Parathyroid adenoma (tissue), 2 donors: Measurements from ENCODE around the gene TMEM82.

Experiments used
- H2AFZ ChIP-seq: fragments of 300-600 bp; sonication (generic); one replicate; pipeline ENCODE4 v1.7.0; 2017; ENCODE audit warnings: antibody characterized with exemption, mild to moderate bottlenecking
- H3K27ac ChIP-seq: fragments of 300-600 bp; sonication (generic); one replicate; pipeline ENCODE4 v1.7.0; 2017
- H3K27me3 ChIP-seq: fragments of 300-600 bp; sonication (generic); one replicate; pipeline ENCODE4 v1.7.0; 2017; ENCODE audit warnings: low read length; ENCODE audit not compliant: control insufficient read depth, insufficient read depth
- H3K36me3 ChIP-seq: fragments of 300-600 bp; sonication (generic); one replicate; pipeline ENCODE4 v1.7.0; 2017; ENCODE audit warnings: low read length; ENCODE audit not compliant: control insufficient read depth, insufficient read depth
- H3K4me1 ChIP-seq: fragments of 300-600 bp; sonication (generic); one replicate; pipeline ENCODE4 v1.7.0; 2017; ENCODE audit warnings: control low read depth
- H3K4me2 ChIP-seq: fragments of 300-600 bp; sonication (generic); one replicate; pipeline ENCODE4 v1.7.0; 2017; ENCODE audit warnings: low read length
- H3K4me3 ChIP-seq: fragments of 300-600 bp; sonication (generic); one replicate; pipeline ENCODE4 v1.7.0; 2017; ENCODE audit warnings: low read depth, low read length
- H3K79me2 ChIP-seq: fragments of 300-600 bp; sonication (generic); one replicate; pipeline ENCODE4 v1.7.0; 2017; ENCODE audit warnings: control low read depth
- H3K9ac ChIP-seq: fragments of 300-600 bp; sonication (generic); one replicate; pipeline ENCODE4 v1.7.0; 2017; ENCODE audit warnings: mild to moderate bottlenecking
- H3K9me3 ChIP-seq: fragments of 300-600 bp; sonication (generic); one replicate; pipeline ENCODE4 v1.7.0; 2017; ENCODE audit warnings: low read length; ENCODE audit not compliant: control insufficient read depth
- TF ChIP-seq, protein P1 (sequence below): fragments of 300-600 bp; sonication (generic); IDR thresholded peaks from one replicate; pipeline ENCODE4 v1.7.0; 2017; ENCODE audit warnings: antibody characterized with exemption, mild to moderate bottlenecking
- donor health status: primary hyperparathyroidism.

Gene TMEM82

GRCh38 chr1:15761366-15762128 lies 19.2 kb downstream of the TMEM82 start:
- H3K4me1 ChIP-seq, result peaks cover 14% of the 10 kb centered on the region
- H3K4me3 ChIP-seq, result no peak overlapping the region
- no peak overlapping the region for H3K9ac ChIP-seq
- H3K4me2 ChIP-seq, result no peak overlapping the region
- no peaks in the 10 kb centered on the region for H3K79me2 ChIP-seq
- peak overlapping the region; percentile 77 for H3K27ac ChIP-seq
- no peak overlapping the region for H2AFZ ChIP-seq
- no peaks in the 10 kb centered on the region for H3K27me3 ChIP-seq
- TF ChIP-seq, protein P1, sequence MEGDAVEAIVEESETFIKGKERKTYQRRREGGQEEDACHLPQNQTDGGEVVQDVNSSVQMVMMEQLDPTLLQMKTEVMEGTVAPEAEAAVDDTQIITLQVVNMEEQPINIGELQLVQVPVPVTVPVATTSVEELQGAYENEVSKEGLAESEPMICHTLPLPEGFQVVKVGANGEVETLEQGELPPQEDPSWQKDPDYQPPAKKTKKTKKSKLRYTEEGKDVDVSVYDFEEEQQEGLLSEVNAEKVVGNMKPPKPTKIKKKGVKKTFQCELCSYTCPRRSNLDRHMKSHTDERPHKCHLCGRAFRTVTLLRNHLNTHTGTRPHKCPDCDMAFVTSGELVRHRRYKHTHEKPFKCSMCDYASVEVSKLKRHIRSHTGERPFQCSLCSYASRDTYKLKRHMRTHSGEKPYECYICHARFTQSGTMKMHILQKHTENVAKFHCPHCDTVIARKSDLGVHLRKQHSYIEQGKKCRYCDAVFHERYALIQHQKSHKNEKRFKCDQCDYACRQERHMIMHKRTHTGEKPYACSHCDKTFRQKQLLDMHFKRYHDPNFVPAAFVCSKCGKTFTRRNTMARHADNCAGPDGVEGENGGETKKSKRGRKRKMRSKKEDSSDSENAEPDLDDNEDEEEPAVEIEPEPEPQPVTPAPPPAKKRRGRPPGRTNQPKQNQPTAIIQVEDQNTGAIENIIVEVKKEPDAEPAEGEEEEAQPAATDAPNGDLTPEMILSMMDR, result no peak
- H3K36me3 ChIP-seq, result no peaks in the 10 kb centered on the region
- H3K9me3 ChIP-seq, result no peaks in the 10 kb centered on the region

DNA sequence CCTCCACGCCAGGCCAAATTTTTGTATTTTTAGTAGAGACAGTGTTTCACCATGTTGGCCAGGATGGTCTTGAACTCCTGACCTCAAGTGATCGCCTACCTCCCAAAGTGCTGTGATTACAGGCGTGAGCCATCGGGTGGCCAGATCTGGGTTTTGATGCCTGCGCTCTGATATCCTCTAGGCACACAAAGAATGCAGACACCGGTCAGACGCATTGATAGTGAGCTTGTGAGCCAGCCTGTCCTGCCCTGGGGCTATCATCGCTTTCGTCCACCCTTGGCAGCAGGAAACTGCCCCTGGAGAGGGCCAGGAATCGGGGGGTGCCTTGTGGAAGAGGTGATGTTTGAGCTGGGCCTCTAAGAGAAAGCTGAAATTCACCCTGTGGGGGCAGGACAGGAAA lies 20.2 kb downstream of the TMEM82 start:
- TF ChIP-seq, protein P1, result no peak
- no peaks in the 10 kb centered on the region for H3K27me3 ChIP-seq
- no peak overlapping the region for H3K27ac ChIP-seq
- no peaks in the 10 kb centered on the region for H3K9me3 ChIP-seq
- H2AFZ ChIP-seq, result no peak overlapping the region
- H3K9ac ChIP-seq, result no peak overlapping the region
- H3K4me3 ChIP-seq, result no peak overlapping the region
- no peak overlapping the region for H3K4me2 ChIP-seq
- H3K4me1 ChIP-seq, result peaks cover 14% of the 10 kb centered on the region
- no peaks in the 10 kb centered on the region for H3K36me3 ChIP-seq
- no peaks in the 10 kb centered on the region for H3K79me2 ChIP-seq

DNA sequence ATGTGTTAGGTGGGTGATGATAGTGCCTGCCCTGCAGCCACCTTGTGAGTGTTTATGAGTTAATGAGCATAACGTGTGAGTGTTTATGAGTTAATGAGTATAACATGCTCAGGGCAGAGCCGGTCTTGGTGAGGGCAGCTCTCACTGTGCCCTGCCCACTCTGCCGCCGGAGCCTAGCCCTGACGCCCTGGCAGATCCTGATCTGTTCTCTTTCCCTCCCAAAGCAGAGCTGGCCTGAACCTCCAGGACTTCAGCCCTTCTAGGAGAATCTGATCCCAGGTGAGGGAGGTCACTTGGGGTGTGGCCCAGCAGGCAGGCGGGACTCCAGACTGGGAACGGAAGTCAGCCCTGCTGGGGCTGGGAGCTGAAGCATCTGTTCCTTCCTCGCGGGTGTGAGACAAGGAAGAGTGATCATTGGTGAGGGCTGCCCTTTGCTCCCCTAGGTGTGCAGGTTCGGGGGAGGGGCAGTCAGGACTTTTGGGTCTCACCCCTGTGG lies 22.0 kb downstream of the TMEM82 start:
- TF ChIP-seq, protein P1, result no peak
- Histone ChIP-seq H3K9ac (no peak overlapping the region), H3K9me3 (no peaks in the 10 kb centered on the region), H2AFZ (no peak overlapping the region), H3K4me2 (no peak overlapping the region), H3K79me2 (no peaks in the 10 kb centered on the region), H3K36me3 (no peaks in the 10 kb centered on the region), H3K27me3 (no peaks in the 10 kb centered on the region), H3K27ac (peak overlapping the region; percentile 39), H3K4me1 (peaks cover 12% of the 10 kb centered on the region), H3K4me3 (no peak overlapping the region)

DNA sequence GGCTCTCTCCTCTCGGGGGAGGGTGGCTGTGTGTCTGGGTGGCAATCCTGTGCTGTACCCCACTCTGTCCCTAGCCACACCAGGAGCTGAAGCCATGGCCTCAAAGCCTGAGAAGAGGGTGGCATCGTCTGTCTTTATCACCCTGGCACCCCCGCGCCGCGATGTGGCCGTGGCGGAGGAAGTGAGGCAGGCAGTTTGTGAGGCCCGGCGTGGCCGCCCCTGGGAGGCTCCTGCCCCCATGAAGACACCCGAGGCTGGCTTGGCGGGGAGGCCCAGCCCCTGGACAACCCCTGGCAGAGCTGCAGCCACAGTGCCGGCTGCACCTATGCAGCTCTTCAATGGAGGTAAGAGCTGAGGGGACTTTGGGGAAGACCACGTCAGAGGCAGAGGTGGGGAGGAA lies 22.6 kb downstream of the TMEM82 start:
- TF ChIP-seq, protein P1, result no peak
- Histone ChIP-seq H3K79me2 (no peaks in the 10 kb centered on the region), H3K4me1 (peaks cover 12% of the 10 kb centered on the region), H3K4me2 (no peak overlapping the region), H3K4me3 (no peak overlapping the region), H3K9me3 (no peaks in the 10 kb centered on the region), H3K36me3 (no peaks in the 10 kb centered on the region), H2AFZ (no peak overlapping the region), H3K9ac (no peak overlapping the region), H3K27me3 (no peaks in the 10 kb centered on the region), H3K27ac (no peak overlapping the region)
